Measurements from ENCODE around the gene ATP8A1. TPM values are rescaled to one million over a fixed set of nuclear protein-coding genes. Genes with fewer than 3 reads are reported as not detected.

The ATP8A1 gene
- total and polyA plus RNA-seq, 9 donors = 5.0 to 10.4 (median 8.6) TPM

DNA sequence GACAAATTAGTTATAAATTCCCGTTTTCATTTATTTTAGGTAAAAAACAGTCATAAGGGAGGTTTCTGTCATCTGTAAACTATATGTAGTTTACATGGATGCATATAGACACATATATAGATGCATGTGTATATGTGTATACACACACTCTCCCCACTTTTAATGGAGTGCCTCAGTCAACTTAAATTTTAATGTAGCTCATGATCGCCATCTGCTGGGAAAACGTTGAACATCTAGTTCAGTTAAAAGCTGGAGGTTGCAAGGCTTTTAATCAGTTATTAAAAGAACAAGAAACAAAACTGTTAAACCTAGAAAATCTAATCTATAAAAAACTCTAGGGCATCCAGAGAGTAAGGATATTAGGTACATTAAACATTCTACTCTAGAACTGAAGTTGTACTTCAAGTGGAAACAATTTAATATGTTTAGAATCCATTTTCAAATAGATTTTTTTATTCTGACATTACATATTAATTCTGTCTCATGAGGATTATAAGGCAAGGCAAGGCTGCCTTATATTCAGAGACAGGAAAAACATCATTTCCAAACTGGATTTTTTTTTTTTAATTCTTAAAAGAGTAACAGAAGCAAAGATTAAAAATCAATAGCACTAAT lies 137.0 kb downstream of the ATP8A1 start:
- DNase-seq = peak; percentile 72
- WGBS (ENCODE audit: insufficient coverage) = no CpG with 5 or more reads among the region's 3 CpGs

DNA sequence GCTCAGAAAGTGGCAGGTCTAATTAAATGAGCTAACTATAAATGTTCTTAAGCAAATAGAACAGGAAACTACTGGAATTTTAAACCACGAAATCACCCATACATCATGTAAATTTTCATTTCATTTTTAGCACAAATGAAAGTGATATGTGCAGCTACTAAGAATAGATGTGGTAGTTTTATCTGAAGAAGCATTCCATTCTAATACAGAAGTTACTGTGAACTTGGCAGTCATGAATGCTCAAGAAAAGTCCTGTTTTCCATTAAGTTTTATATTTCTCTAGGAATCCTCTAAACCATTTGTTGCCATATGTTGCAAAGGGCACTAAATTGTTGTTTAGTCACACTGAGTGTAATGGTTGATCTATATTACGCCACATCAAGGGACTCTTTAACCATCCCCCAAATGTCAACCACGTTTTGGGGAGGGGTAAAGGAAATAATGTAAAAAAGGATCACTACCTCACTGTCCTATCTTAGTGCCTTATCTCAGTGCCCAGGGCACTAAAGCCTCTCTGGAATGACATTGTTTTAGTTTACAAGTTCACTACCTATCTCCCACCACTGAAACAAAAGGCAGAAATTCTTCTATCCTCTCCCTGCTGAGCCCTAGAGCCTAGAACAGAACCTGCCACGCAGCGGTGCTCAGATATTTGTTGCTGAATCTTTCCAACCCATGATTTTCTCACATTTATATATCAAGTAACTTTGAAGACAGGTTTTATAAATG lies 141.6 kb downstream of the ATP8A1 start:
- H3K27ac ChIP-seq (ENCODE audit: low read length) = no peak overlapping the region
- WGBS (ENCODE audit: insufficient coverage) = no CpG with 5 or more reads among the region's 5 CpGs
- H3K4me3 ChIP-seq (ENCODE audit: low read length) = no peak overlapping the region
- H3K27me3 ChIP-seq (ENCODE audit: control insufficient read depth, insufficient read depth, low read length) = no peaks in the 10 kb centered on the region
- no peaks in the 10 kb centered on the region for H3K36me3 ChIP-seq (ENCODE audit: control insufficient read depth, insufficient read depth, low read length)
- no peaks in the 10 kb centered on the region for H3K9me3 ChIP-seq (replicated peaks; ENCODE audit: control insufficient read depth, low read depth, low read length)
- H3K4me1 ChIP-seq (ENCODE audit: control insufficient read depth, insufficient read depth, low read length) = no peaks in the 10 kb centered on the region
- DNase-seq = peak; percentile 45

More for the DNA sequence above, 137.0 kb downstream of the ATP8A1 start:
- Histone ChIP-seq H3K4me3 (ENCODE audit: low read length) (no peak overlapping the region), H3K27me3 (ENCODE audit: control insufficient read depth, insufficient read depth, low read length) (no peaks in the 10 kb centered on the region), H3K4me1 (ENCODE audit: control insufficient read depth, insufficient read depth, low read length) (no peaks in the 10 kb centered on the region), H3K36me3 (ENCODE audit: control insufficient read depth, insufficient read depth, low read length) (no peaks in the 10 kb centered on the region), H3K27ac (ENCODE audit: low read length) (no peak overlapping the region), H3K9me3 (replicated peaks; ENCODE audit: control insufficient read depth, low read depth, low read length) (no peaks in the 10 kb centered on the region)

- H3K4me3 ChIP-seq (ENCODE audit: low read length) = no peak overlapping the region
- WGBS (ENCODE audit: insufficient coverage) = 66% methylated on average over 2 of the region's 5 CpGs
- no peaks in the 10 kb centered on the region for H3K27me3 ChIP-seq (ENCODE audit: control insufficient read depth, insufficient read depth, low read length)
- no peak for DNase-seq
- no peaks in the 10 kb centered on the region for H3K9me3 ChIP-seq (replicated peaks; ENCODE audit: control insufficient read depth, low read depth, low read length)
- no peaks in the 10 kb centered on the region for H3K4me1 ChIP-seq (ENCODE audit: control insufficient read depth, insufficient read depth, low read length)
- H3K27ac ChIP-seq (ENCODE audit: low read length) = no peak overlapping the region
- H3K36me3 ChIP-seq (ENCODE audit: control insufficient read depth, insufficient read depth, low read length) = no peaks in the 10 kb centered on the region
Observed at GRCh38 chr4:42513748-42514492, 143.0 kb downstream of the ATP8A1 start.

- no peak for DNase-seq
- H3K27ac ChIP-seq (ENCODE audit: low read length) = no peak overlapping the region
- 94% methylated on average over 3 of the region's 3 CpGs for WGBS (ENCODE audit: insufficient coverage)
Observed at GRCh38 chr4:42512226-42512625, 144.7 kb downstream of the ATP8A1 start.

GRCh38 chr4:42510225-42510624 lies 146.7 kb downstream of the ATP8A1 start:
- H3K36me3 ChIP-seq (ENCODE audit: control insufficient read depth, insufficient read depth, low read length) = no peaks in the 10 kb centered on the region
- no peak overlapping the region for H3K4me3 ChIP-seq (ENCODE audit: low read length)
- no peaks in the 10 kb centered on the region for H3K9me3 ChIP-seq (replicated peaks; ENCODE audit: control insufficient read depth, low read depth, low read length)
- no peak overlapping the region for H3K27ac ChIP-seq (ENCODE audit: low read length)
- H3K4me1 ChIP-seq (ENCODE audit: control insufficient read depth, insufficient read depth, low read length) = no peaks in the 10 kb centered on the region
- DNase-seq = no peak
- H3K27me3 ChIP-seq (ENCODE audit: control insufficient read depth, insufficient read depth, low read length) = no peaks in the 10 kb centered on the region

More at GRCh38 chr4:42512226-42512625, 144.7 kb downstream of the ATP8A1 start:
- Histone ChIP-seq H3K9me3 (replicated peaks; ENCODE audit: control insufficient read depth, low read depth, low read length) (no peaks in the 10 kb centered on the region), H3K4me3 (ENCODE audit: low read length) (no peak overlapping the region), H3K4me1 (ENCODE audit: control insufficient read depth, insufficient read depth, low read length) (no peaks in the 10 kb centered on the region), H3K27me3 (ENCODE audit: control insufficient read depth, insufficient read depth, low read length) (no peaks in the 10 kb centered on the region), H3K36me3 (ENCODE audit: control insufficient read depth, insufficient read depth, low read length) (no peaks in the 10 kb centered on the region)

- WGBS (ENCODE audit: insufficient coverage) = 60% methylated on average over 2 of the region's 6 CpGs
- H3K27ac ChIP-seq (ENCODE audit: low read length) = no peak overlapping the region
- H3K9me3 ChIP-seq (replicated peaks; ENCODE audit: control insufficient read depth, low read depth, low read length) = no peaks in the 10 kb centered on the region
- H3K27me3 ChIP-seq (ENCODE audit: control insufficient read depth, insufficient read depth, low read length) = no peaks in the 10 kb centered on the region
- no peak for DNase-seq
- peaks cover 3% of the 10 kb centered on the region for H3K4me1 ChIP-seq (ENCODE audit: control insufficient read depth, insufficient read depth, low read length)
- peaks cover 2% of the 10 kb centered on the region for H3K36me3 ChIP-seq (ENCODE audit: control insufficient read depth, insufficient read depth, low read length)
- no peak overlapping the region for H3K4me3 ChIP-seq (ENCODE audit: low read length)
Observed at GRCh38 chr4:42501624-42502401, 155.1 kb downstream of the ATP8A1 start.

- DNase-seq = peak; percentile 67
- Histone ChIP-seq H3K4me3 (ENCODE audit: low read length) (no peak overlapping the region), H3K27ac (ENCODE audit: low read length) (no peak overlapping the region), H3K36me3 (ENCODE audit: control insufficient read depth, insufficient read depth, low read length) (no peaks in the 10 kb centered on the region), H3K27me3 (ENCODE audit: control insufficient read depth, insufficient read depth, low read length) (no peaks in the 10 kb centered on the region), H3K4me1 (ENCODE audit: control insufficient read depth, insufficient read depth, low read length) (peaks cover 3% of the 10 kb centered on the region), H3K9me3 (replicated peaks; ENCODE audit: control insufficient read depth, low read depth, low read length) (no peaks in the 10 kb centered on the region)
- WGBS (ENCODE audit: insufficient coverage) = no CpG with 5 or more reads among the region's 2 CpGs
Observed at GRCh38 chr4:42498040-42498439, 158.9 kb downstream of the ATP8A1 start.

DNA sequence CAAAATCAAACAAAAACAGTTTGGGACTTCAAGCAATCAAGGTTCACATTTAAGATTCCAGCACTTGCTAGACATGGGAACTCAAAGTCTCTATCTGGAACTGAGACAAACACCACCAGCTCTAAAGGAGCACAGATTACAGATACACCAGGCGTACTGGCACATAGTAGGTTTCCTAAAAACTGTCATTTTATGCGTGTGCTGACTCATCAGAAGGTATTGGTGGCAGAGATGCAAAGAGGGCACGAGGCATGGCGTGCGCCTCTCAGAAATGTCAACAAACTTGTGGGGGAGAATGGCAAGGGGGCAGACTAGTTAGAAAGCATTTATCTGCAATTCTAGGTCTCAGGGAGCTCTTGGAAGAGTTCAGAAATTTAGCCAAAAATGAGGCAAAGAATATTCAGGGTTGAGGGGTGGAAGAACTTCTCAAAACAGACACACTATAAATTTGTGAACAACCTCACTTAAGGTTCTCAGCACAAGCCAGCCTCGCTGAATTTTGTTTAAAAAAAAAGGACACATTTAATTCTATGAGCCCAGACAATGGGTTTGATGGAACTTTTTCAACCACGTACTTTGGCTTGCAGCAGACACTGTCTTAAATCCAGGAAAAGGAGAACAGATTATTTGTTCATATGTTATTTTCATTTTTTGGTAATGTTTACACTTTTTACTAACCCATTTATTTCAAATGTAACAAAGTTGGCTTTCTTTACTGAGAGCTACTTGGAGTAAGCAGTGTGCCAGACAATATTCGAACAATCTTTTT lies 159.6 kb downstream of the ATP8A1 start:
- Histone ChIP-seq H3K4me1 (ENCODE audit: control insufficient read depth, insufficient read depth, low read length) (peaks cover 3% of the 10 kb centered on the region), H3K36me3 (ENCODE audit: control insufficient read depth, insufficient read depth, low read length) (no peaks in the 10 kb centered on the region), H3K9me3 (replicated peaks; ENCODE audit: control insufficient read depth, low read depth, low read length) (no peaks in the 10 kb centered on the region), H3K27ac (ENCODE audit: low read length) (no peak overlapping the region), H3K4me3 (ENCODE audit: low read length) (no peak overlapping the region), H3K27me3 (ENCODE audit: control insufficient read depth, insufficient read depth, low read length) (no peaks in the 10 kb centered on the region)
- WGBS (ENCODE audit: insufficient coverage) = 80% methylated on average over 5 of the region's 8 CpGs
- DNase-seq = peak; percentile 87

DNA sequence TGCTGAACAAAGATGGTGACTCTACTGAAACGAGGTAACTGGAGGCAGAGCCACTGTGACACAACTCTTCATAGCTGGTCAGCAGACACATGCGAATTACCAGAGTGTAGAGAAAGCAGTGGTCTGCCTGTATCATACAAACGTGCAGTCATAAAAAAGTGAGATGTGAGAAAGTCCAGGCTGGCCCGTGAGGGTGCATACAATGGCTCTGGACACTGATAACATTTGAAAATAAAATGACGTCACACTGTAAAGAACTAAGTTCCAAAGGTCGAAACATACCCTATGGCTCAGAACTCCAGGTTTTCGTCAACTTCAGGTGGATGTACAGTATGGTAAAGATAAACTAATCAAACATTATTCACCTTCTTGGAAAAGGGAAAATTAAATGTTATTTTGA lies 163.9 kb downstream of the ATP8A1 start:
- 82% methylated on average over 4 of the region's 7 CpGs for WGBS (ENCODE audit: insufficient coverage)
- Histone ChIP-seq H3K36me3 (ENCODE audit: control insufficient read depth, insufficient read depth, low read length) (no peaks in the 10 kb centered on the region), H3K9me3 (replicated peaks; ENCODE audit: control insufficient read depth, low read depth, low read length) (no peaks in the 10 kb centered on the region), H3K4me3 (ENCODE audit: low read length) (no peak overlapping the region), H3K27ac (ENCODE audit: low read length) (no peak overlapping the region), H3K4me1 (ENCODE audit: control insufficient read depth, insufficient read depth, low read length) (peaks cover 3% of the 10 kb centered on the region), H3K27me3 (ENCODE audit: control insufficient read depth, insufficient read depth, low read length) (no peaks in the 10 kb centered on the region)
- DNase-seq = no peak
